HG03469 (cell line): ENCODE measurements around the gene HAVCR1.
"Not testable (repeated sequence)": the region's sequence is repeated elsewhere in the genome, so short reads cannot be mapped to it uniquely, and the experiment has no call there.

Source experiments
- ATAC-seq: cut with Tn5 transposase; IDR thresholded peaks from one replicate; pipeline ENCODE4 v1.9.1; 2021; ENCODE audit warnings: mild to moderate bottlenecking, moderate library complexity, moderate number of reproducible peaks; ENCODE audit not compliant: unreplicated experiment

Gene HAVCR1

GRCh38 chr5:157059093-157059539 lies at the start of gene HAVCR1:
Gene HAVCR1, minus strand, starts transcription at chr5:157059116. Its CDS starts 1,173 bp downstream, at chr5:157057943.
- no peak for ATAC-seq

DNA sequence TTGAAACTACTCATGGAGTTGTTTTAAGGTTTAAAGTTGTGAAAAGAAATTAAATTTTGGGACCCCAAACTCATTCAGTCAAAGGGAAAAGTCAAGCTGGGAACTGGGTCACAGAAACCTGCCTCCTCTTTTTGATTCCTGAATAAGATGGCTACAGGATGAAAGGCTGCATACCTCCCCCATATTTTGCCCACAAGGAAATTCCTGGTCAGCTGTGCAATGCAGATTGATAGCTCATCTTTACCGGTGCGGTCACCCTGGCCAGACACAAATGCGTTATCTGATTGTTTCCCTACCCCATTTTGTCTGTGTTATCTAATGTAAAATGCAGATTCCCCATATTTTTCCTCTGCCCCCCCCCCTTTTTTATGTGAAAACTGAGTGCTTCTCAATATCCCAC lies 48.6 kb upstream of the HAVCR1 start:
- no peak for ATAC-seq

DNA sequence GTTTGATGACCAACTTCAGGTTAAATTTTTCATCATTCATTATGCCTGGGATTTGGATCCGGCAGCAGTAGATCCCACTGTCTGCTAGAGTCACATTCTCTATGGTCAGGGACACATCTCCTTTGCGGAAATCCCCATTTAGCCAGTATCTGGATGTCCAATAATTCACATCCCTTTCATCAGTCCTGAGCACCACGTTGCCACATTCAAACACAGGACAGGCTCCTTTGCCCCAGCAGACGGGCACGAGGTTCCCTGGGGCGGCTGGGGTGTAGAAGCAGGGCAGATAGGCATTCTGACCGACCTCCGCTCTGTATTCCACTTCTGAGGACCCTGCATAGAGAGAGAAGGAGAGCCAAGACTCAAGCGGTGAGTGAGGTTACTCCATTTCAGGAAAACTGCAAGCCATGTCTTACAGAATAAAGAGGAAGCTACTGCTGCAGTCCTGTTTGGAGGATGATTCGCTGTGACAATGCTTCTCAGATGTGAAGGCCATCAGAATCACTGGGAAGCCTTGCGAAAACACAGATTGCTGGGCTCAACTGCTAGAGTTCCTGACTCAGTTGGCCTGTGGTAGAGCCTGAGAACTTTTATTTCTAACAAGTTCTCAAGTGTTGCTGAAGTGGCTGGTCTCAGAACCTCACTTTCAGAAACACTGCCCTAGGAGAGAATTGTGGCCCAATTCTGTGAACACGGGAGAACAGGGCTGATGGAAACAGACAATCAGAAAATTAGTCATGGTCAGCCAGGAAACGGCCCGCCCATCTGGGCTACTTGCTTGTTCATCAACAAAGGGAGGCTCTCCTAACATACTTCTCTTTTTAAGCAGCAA lies 47.9 kb upstream of the HAVCR1 start:
- ATAC-seq: no peak

DNA sequence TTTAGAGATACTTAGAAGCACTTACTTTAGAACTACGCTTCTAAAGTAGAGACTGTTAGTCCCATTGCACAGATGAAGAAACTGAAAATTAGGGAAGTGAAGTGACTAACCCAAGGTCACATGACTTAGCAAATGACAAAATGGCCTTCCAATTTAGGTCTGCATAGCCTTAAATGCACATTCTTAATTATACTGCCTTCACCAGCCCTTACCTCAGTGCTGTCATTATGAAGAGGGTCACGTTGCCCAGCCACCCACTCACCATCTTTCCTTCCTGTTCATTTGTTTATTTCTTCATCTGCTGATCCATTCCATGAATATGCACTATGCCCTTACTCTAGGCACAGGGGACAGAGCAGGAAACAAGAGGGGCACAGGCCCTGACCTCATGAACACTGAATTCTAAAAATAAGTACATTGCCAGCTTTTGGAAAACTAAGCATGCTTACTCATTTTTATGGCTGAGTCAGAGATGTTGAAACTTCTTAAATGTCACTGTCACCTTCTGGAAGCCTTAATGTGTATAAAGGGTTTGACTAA lies 41.3 kb upstream of the HAVCR1 start:
- ATAC-seq: no peak

- ATAC-seq: no peak
Observed at GRCh38 chr5:157088342-157088990, 29.6 kb upstream of the HAVCR1 start.

DNA sequence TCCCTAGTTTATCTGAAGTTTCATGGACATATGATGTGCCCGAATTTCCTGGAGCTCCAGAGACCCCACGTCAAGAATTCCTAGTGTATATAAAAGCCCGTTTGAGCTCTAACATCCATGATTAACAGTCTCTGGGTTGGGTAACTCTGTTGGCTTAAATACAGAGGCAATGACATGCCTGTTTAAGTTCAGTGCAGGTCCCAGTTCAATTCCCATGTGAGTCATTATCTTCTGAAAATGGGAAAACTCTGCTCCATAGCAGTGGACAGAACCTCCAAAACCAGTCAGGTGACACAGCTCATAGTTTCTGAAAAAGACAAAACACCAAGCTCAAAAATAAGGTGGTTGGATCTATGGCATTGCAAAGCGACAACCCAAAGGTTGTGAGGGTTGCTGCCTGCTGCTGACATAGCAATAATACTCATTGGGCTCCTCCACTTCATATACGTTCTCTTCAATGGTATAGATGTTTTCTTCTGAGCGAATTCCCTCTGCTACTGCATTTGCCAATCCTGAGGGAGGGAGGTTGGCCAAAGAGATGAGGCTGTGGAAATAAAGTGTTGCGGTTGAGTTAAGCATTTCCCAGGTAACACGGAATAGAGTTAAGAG lies 27.9 kb upstream of the HAVCR1 start:
- no peak for ATAC-seq

- ATAC-seq: no peak
Observed at GRCh38 chr5:157085930-157086329, 27.0 kb upstream of the HAVCR1 start.

DNA sequence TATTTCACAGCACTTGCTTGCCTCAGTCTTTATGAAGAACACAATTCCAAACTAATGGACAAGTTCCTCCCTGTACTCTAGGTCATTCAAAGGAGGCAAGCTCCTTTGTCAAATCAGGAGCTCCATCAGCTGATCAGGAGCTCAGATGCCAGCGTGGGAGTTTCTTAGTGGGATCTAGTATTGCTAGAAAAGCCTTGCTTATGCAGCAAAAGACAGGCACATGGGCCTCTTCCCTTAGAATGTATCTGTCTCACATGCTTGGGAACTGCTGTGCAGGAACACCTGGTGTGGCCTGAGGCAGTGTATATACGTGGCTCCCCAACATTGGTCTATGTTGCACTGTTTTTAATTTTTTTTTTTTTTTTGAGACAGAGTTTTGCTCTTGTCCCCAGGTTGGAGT lies 21.4 kb upstream of the HAVCR1 start:
- no peak for ATAC-seq

DNA sequence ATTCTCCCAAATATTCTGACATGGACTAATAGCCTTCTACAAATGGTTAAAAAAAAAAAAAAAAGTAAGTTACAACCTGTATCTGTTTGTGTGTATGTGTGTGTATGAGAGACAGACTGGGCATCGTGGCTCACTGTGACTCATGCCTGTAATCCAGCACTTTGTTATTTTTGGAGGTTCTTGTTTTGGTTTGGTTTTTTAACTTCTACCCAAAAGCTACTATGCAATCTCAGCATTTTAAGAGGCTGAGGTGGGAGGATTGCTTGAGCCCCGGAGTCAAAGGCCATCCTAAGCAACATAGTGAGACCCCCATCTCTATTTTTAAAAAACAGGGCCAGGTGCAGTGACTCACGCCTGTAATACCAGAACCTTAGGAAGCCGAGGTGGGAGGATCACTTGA lies 17.6 kb upstream of the HAVCR1 start:
- ATAC-seq: no peak

- ATAC-seq: no peak
Observed at GRCh38 chr5:157072508-157072907, 13.6 kb upstream of the HAVCR1 start.

DNA sequence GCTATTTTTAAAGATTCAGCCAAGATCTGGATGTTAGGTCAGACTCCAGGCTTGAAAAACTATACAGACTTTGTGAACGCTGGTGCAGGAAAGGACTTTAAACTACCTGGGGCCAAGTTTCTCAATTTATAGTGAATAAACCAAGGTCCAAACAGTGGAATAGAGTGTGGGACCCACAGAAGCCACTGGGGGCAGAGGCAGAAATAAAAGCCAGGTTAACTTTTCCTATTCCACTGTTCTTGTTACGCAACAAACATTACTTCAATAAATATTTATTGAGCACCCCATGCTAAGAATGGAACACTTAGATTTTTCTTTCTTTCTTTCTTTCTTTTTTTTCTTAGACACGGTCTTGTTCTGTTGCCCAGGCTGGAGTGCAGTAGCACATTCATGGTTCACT lies 11.0 kb upstream of the HAVCR1 start:
- no peak for ATAC-seq

- no peak for ATAC-seq
Observed at GRCh38 chr5:157068785-157069184, 9.9 kb upstream of the HAVCR1 start.

- ATAC-seq: no peak
Observed at GRCh38 chr5:157068339-157068738, 9.4 kb upstream of the HAVCR1 start.

- no peak for ATAC-seq
Observed at GRCh38 chr5:157067005-157067404, 8.1 kb upstream of the HAVCR1 start.

DNA sequence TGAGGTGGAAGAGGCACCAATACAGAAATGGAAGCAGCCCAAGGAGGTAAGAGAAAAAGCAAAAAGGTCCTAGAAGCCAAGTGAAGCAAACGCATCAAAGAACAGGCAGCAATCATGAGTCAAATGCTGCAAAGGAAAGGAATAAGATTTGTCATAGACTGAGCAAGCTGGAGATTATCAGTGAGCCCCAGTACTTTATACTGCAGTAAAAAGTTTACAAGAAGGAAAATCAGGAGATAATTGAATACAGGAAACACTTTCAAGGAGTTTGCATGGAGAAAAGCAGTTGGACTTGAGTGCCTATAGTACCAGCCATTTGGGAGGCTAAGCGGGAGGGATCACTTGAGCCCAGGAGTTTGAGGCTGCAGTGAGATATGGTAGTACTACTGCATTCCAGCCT lies 7.2 kb upstream of the HAVCR1 start:
- ATAC-seq: no peak

DNA sequence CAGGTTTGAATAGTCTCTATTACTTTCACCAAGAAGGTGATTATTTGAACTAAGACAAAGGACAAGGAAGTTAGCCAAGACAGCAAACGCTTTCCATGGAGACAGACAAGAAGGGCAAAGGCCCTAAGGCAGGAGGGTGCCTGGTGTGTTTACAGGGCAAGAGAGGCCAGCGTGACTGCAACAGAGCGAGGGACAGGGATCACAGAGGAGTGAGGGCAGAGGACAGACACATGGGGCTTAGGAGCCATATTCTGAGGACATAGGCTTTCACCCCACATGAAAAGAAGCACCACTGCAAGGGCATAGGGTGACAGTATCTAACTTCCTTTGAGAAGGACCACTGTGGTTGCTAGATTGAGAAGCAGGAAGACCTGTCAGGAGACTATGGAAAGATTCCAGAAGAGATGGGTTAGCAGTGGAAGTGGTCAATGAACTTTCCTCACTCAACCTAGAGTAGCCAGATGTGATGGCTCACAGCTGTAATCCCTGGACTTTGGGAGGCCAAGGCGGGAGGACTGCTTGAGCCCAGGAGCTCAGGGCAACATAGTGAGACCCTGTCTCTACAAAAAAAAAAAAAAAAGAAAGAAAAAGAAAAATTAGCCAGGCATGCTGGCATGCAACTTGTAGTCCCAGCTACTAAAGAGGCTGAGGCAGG lies 5.0 kb upstream of the HAVCR1 start:
- ATAC-seq: no peak

GRCh38 chr5:157059891-157060290 lies 975 bp upstream of the HAVCR1 start:
- ATAC-seq: no peak

DNA sequence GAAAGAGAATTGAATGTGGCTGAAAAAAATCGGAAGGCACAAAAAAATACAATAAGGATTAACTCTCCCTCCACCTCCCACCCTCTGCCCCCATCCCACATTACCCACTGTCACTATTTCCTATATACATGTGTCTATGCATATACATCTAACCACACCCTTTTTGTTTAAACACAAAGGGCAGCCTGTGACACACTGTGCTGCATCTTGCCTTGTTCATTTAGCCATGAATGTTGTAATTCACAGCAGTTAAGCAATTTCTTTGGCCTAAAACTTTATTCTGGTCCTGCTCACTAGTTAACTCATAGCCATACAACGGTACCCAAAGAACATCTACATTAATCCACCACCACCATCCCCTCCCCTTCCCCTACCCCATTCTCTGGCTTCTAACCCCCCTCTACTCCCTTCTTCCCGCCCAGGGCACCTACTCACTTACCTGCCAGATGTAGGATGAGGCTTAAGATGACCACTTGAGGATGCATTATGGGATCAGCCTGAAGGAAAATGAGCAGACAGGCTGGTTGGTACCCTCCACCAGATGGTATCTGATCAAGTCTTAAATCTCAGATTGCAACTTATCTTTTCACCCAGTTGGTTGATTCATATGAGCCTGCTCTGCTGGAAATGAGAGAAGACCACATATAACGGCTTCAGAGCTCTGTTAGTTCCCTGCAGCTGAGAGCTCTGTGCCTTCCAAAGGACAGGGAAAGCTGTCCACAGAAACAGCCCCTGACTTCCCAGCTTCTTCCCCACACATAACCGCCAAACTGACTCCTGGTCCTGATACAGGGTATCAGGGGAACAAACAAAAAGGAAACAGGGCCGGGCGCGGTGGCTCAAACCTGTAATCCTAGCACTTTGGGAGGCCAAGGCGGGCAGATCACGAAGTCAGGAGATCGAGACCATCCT lies 1.2 kb downstream of the HAVCR1 start:
- ATAC-seq: no peak

- ATAC-seq: not testable (repeated sequence)
Observed at GRCh38 chr5:157056848-157057247, 2.1 kb downstream of the HAVCR1 start.

- no peak for ATAC-seq
Observed at GRCh38 chr5:157051604-157052245, 7.2 kb downstream of the HAVCR1 start.
